Ishikawa (cell line): Measurements from ENCODE around the gene CNTNAP2.

Experiments
- CEBPB ChIP-seq: IDR thresholded peaks from 2 replicates; pipeline ENCODE4 v1.6.1; 2012
- CREB1 ChIP-seq: IDR thresholded peaks from 2 replicates; pipeline ENCODE4 v1.6.1; 2012; ENCODE audit warnings: low read depth
- EGR1 ChIP-seq: IDR thresholded peaks from 2 replicates; pipeline ENCODE4 v1.6.1; 2012
- EP300 ChIP-seq: IDR thresholded peaks from 2 replicates; pipeline ENCODE4 v1.6.1; 2012; ENCODE audit warnings: borderline replicate concordance
- FOXM1 ChIP-seq: IDR thresholded peaks from 2 replicates; pipeline ENCODE4 v1.6.1; 2012; ENCODE audit warnings: low read depth, borderline replicate concordance
- MAX ChIP-seq: IDR thresholded peaks from 2 replicates; pipeline ENCODE4 v1.6.1; 2012
- NFIC ChIP-seq: IDR thresholded peaks from 2 replicates; pipeline ENCODE4 v1.6.1; 2012
- RAD21 ChIP-seq: IDR thresholded peaks from 2 replicates; pipeline ENCODE4 v1.6.1; 2012; ENCODE audit warnings: low read depth
- REST ChIP-seq: IDR thresholded peaks from 2 replicates; pipeline ENCODE4 v1.6.1; 2012; ENCODE audit warnings: low read depth, mild to moderate bottlenecking
- TAF1 ChIP-seq: IDR thresholded peaks from 2 replicates; pipeline ENCODE4 v1.6.1; 2012; ENCODE audit warnings: low read depth, mild to moderate bottlenecking
- TCF12 ChIP-seq: IDR thresholded peaks from 2 replicates; pipeline ENCODE4 v1.6.1; 2012; ENCODE audit warnings: low read depth
- TEAD4 ChIP-seq: IDR thresholded peaks from 2 replicates; pipeline ENCODE4 v1.6.1; 2012
- USF1 ChIP-seq: IDR thresholded peaks from 2 replicates; pipeline ENCODE4 v1.6.1; 2012
- YY1 ChIP-seq: IDR thresholded peaks from 2 replicates; pipeline ENCODE4 v1.6.1; 2012; ENCODE audit warnings: low read depth
- ZBTB7A ChIP-seq: IDR thresholded peaks from 2 replicates; pipeline ENCODE4 v1.6.1; 2012; ENCODE audit warnings: low read depth

The CNTNAP2 gene

GRCh38 chr7:148014001-148014400 is 1897.4 kb downstream of the CNTNAP2 start:
- no peak for TF ChIP-seq CREB1
- TF ChIP-seq RAD21, result no peak
- TF ChIP-seq EGR1, result no peak

- TF ChIP-seq ZBTB7A (no peak), TEAD4 (no peak), REST (no peak), RAD21 (no peak), EGR1 (no peak)
These were observed 1897.9 kb downstream of the CNTNAP2 start for GRCh38 chr7:148014541-148014940.

- no peak for TF ChIP-seq YY1
- TF ChIP-seq CREB1, result no peak
- TF ChIP-seq TCF12, result no peak
- TF ChIP-seq REST, result no peak
- no peak for TF ChIP-seq EGR1
- no peak for TF ChIP-seq ZBTB7A
- no peak for TF ChIP-seq RAD21
- no peak for TF ChIP-seq FOXM1
- TF ChIP-seq NFIC, result no peak
These were observed 1900.5 kb downstream of the CNTNAP2 start for GRCh38 chr7:148017126-148017525.

GRCh38 chr7:148020679-148021078 is 1904.1 kb downstream of the CNTNAP2 start:
- no peak for TF ChIP-seq TEAD4
- no peak for TF ChIP-seq MAX
- TF ChIP-seq USF1, result no peak
- TF ChIP-seq CEBPB, result no peak
- TF ChIP-seq TAF1, result no peak
- TF ChIP-seq RAD21, result no peak
- TF ChIP-seq YY1, result no peak
- TF ChIP-seq REST, result no peak
- TF ChIP-seq EGR1, result no peak

- TF ChIP-seq CEBPB (no peak), TCF12 (no peak), REST (no peak), RAD21 (no peak), EGR1 (no peak), CREB1 (no peak), NFIC (no peak), FOXM1 (no peak), ZBTB7A (no peak), YY1 (no peak), MAX (no peak), TEAD4 (no peak), EP300 (no peak), USF1 (no peak), TAF1 (no peak)
These were observed 1905.0 kb downstream of the CNTNAP2 start for GRCh38 chr7:148021507-148022045.
